Naive B cell (primary cell): ENCODE data around the gene ANKRD66. TPM values are rescaled to one million over a fixed set of nuclear protein-coding genes. Genes with fewer than 3 reads are reported as not detected.

Experiments used
- polyA plus RNA-seq, 6 donors: library from polyadenylated mRNA; unstranded; fragments of 300-500 nt; fragmentation: Illumina TruSeq; gene quantifications; one replicate each; pipeline ENCODE4 v1.2.3, GENCODE V29; 2021; ENCODE audit warnings: low read depth in 6 of 6

ANKRD66 gene
- polyA plus RNA-seq, 6 donors from 2014 or later = not detected

Other genes with a start within 250 kb of the ANKRD66 start
- gene CYP39A1, start 94.1 kb upstream of the ANKRD66 start, polyA plus RNA-seq = not detected
- not detected for gene SLC25A27, start 94.0 kb upstream of the ANKRD66 start, polyA plus RNA-seq
- not detected for gene TDRD6, start 59.0 kb upstream of the ANKRD66 start, polyA plus RNA-seq
- under 1 TPM in 3 of 6 donors, not detected in 3; 0.14 to 0.86 (median 0.27) TPM for gene PLA2G7, start 11.6 kb upstream of the ANKRD66 start, polyA plus RNA-seq
- not detected for gene MEP1A, start 46.5 kb downstream of the ANKRD66 start, polyA plus RNA-seq
- not detected for gene ADGRF5, start 175.0 kb downstream of the ANKRD66 start, polyA plus RNA-seq